Tibial nerve (tissue), 4 donors: ENCODE measurements around the gene SEL1L3.

Experiments
- CTCF ChIP-seq, 5 experiments: fragments of 200-600 bp in 3 of 5; fragments of 450-650 bp in 2 of 5; sonication (generic) in 3 of 5; IDR thresholded peaks; one replicate each; pipeline ENCODE4 v1.5.1; 2016 to 2019; ENCODE audit warnings: antibody characterized with exemption in 5 of 5, mild to moderate bottlenecking in 3 of 5, moderate library complexity in 2 of 5
- EP300 ChIP-seq, 2 donors: sonication (generic); formaldehyde crosslinking; IDR thresholded peaks; one replicate each; pipeline ENCODE4 v1.6.1; 2017; ENCODE audit warnings: antibody characterized with exemption in 2 of 2, mild to moderate bottlenecking in 1 of 2
- POLR2A ChIP-seq, 2 donors: fragments of 450-650 bp; IDR thresholded peaks; one replicate each; pipeline ENCODE4 v1.6.1; 2017; ENCODE audit warnings: antibody characterized with exemption in 2 of 2, mild to moderate bottlenecking in 2 of 2, moderate library complexity in 2 of 2

GRCh38 chr4:25843340-25844097, 19.3 kb downstream of the SEL1L3 start:
- TF ChIP-seq POLR2A (IDR thresholded peaks at IDR 0.05) (no peak), CTCF (IDR thresholded peaks at IDR 0.05) (no peak), EP300 (IDR thresholded peaks at IDR 0.05) (no peak)
